ENCODE measurements around the gene SLC38A8. TPM values are rescaled to one million over a fixed set of nuclear protein-coding genes. Genes with fewer than 3 reads are reported as not detected.

The SLC38A8 gene
- total and polyA plus RNA-seq, 4 donors, result 0.08 to 1.0 (median 0.32) TPM

- DNase-seq (ENCODE audit: low spot score), result no peak
- Histone ChIP-seq H3K27me3 (ENCODE audit: control insufficient read depth in 4 of 4, insufficient read depth in 4 of 4, low read length in 3 of 4) (no peaks in the 10 kb centered on the region), H3K36me3 (ENCODE audit: control insufficient read depth in 4 of 4, insufficient read depth in 3 of 4, low read depth in 1 of 4, low read length in 3 of 4) (peaks cover 3 to 28% (median 11%) of the 10 kb centered on the region in 4 donors), H3K4me1 (ENCODE audit: control insufficient read depth in 4 of 4, insufficient read depth in 4 of 4, low read length in 3 of 4) (no peaks in the 10 kb centered on the region), H3K9ac (ENCODE audit: low read depth in 1 of 2, low read length in 2 of 2) (no peak overlapping the region), H3K27ac (ENCODE audit: low read depth in 1 of 2, low read length in 2 of 2) (no peak overlapping the region), H3K4me3 (ENCODE audit: low read depth in 1 of 3, low read length in 3 of 3) (no peak overlapping the region), H3K9me3 (ENCODE audit: control insufficient read depth in 4 of 4, low read length in 3 of 4) (no peaks in the 10 kb centered on the region)
- TF ChIP-seq NR2F2 (IDR thresholded peaks at IDR 0.05) (no peak), JUND (IDR thresholded peaks at IDR 0.05) (no peak), SP1 (IDR thresholded peaks at IDR 0.05) (no peak), FOXA2 (IDR thresholded peaks at IDR 0.05) (no peak), REST (IDR thresholded peaks at IDR 0.05) (no peak), GABPA (IDR thresholded peaks at IDR 0.05 in 1 of 2, conservative IDR thresholded peaks at IDR 0.05 in 1 of 2) (no peak), YY1 (IDR thresholded peaks at IDR 0.05) (no peak), RXRA (IDR thresholded peaks at IDR 0.05) (no peak), HNF4A (conservative IDR thresholded peaks at IDR 0.05) (no peak), RAD21 (IDR thresholded peaks at IDR 0.05) (no peak), FOXA1 (IDR thresholded peaks at IDR 0.05) (no peak), HNF4G (IDR thresholded peaks at IDR 0.05) (no peak)
- TF ChIP-seq, protein P1, sequence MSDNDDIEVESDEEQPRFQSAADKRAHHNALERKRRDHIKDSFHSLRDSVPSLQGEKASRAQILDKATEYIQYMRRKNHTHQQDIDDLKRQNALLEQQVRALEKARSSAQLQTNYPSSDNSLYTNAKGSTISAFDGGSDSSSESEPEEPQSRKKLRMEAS (IDR thresholded peaks at IDR 0.05), result no peak
- WGBS, result 96% methylated on average over 13 of the region's 13 CpGs
Observed at GRCh38 chr16:84048871-84049270, 6.3 kb upstream of the SLC38A8 start.

DNA sequence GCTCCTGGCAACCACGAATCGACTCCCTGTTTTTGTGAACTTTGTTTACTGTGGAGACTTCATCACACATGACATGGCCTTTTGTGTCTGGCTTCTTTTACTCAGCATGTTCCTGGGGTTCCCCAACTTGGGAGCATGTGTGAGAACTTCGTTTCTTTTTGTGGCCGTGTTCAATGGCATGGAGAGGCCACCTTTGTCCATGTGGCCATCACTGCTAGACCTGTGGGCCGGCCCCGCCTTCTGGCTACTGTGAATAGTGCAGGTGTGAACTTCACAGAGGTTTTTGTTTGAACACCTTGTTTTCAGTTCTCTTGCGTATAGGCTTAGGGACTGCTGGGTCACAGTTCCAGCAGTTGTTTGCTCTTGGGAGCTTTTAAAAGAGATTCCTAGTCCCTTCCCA is 5.7 kb upstream of the SLC38A8 start:
- WGBS, result 71% methylated on average over 7 of the region's 7 CpGs
- Histone ChIP-seq H3K36me3 (ENCODE audit: control insufficient read depth in 4 of 4, insufficient read depth in 3 of 4, low read depth in 1 of 4, low read length in 3 of 4) (peaks cover 2 to 22% (median 7%) of the 10 kb centered on the region in 4 donors), H3K9me3 (ENCODE audit: control insufficient read depth in 4 of 4, low read length in 3 of 4) (no peaks in the 10 kb centered on the region), H3K9ac (ENCODE audit: low read depth in 1 of 2, low read length in 2 of 2) (no peak overlapping the region), H3K27ac (ENCODE audit: low read depth in 1 of 2, low read length in 2 of 2) (no peak overlapping the region), H3K27me3 (ENCODE audit: control insufficient read depth in 4 of 4, insufficient read depth in 4 of 4, low read length in 3 of 4) (no peaks in the 10 kb centered on the region), H3K4me1 (ENCODE audit: control insufficient read depth in 4 of 4, insufficient read depth in 4 of 4, low read length in 3 of 4) (no peaks in the 10 kb centered on the region), H3K4me3 (ENCODE audit: low read depth in 1 of 3, low read length in 3 of 3) (no peak overlapping the region)
- TF ChIP-seq FOXA2 (IDR thresholded peaks at IDR 0.05) (no peak), CTCF (IDR thresholded peaks at IDR 0.05; ENCODE audit: low read depth, low read length, missing input control) (peak; percentile 11), RXRA (IDR thresholded peaks at IDR 0.05) (no peak), HNF4G (IDR thresholded peaks at IDR 0.05) (no peak), RAD21 (IDR thresholded peaks at IDR 0.05) (peak in 1 of 2 donors; percentile 24)
- DNase-seq (ENCODE audit: low spot score), result no peak

DNA sequence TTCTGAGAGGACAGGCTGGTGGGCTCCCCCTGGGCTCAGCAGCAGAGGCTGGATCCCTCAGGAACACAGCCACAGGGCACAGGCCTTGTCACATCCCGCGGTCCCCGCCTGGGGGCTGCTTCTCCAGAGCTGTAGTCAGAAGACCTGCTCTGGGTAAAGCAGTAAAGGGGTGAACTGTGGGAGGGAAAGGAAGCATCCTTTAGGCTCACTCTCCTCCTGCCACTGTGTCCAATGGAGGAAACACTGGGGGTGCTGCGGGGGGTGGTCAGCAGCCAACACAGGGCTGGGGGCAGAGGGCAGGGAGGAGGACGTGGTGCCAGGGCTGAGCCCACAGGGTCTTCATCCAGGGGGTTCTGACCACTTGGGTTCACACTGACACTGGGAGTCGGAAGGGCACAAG is 5.0 kb upstream of the SLC38A8 start:
- Histone ChIP-seq H3K9me3 (ENCODE audit: control insufficient read depth in 4 of 4, low read length in 3 of 4) (no peaks in the 10 kb centered on the region), H3K27ac (ENCODE audit: low read depth in 1 of 2, low read length in 2 of 2) (no peak overlapping the region), H3K9ac (ENCODE audit: low read depth in 1 of 2, low read length in 2 of 2) (no peak overlapping the region), H3K4me3 (ENCODE audit: low read depth in 1 of 3, low read length in 3 of 3) (no peak overlapping the region), H3K27me3 (ENCODE audit: control insufficient read depth in 4 of 4, insufficient read depth in 4 of 4, low read length in 3 of 4) (no peaks in the 10 kb centered on the region), H3K4me1 (ENCODE audit: control insufficient read depth in 4 of 4, insufficient read depth in 4 of 4, low read length in 3 of 4) (no peaks in the 10 kb centered on the region), H3K36me3 (ENCODE audit: control insufficient read depth in 4 of 4, insufficient read depth in 3 of 4, low read depth in 1 of 4, low read length in 3 of 4) (peaks cover 1 to 17% (median 6%) of the 10 kb centered on the region in 4 donors)
- TF ChIP-seq RAD21 (IDR thresholded peaks at IDR 0.05), result no peak
- no peak for TF ChIP-seq HNF4A (conservative IDR thresholded peaks at IDR 0.05)
- TF ChIP-seq EGR1 (IDR thresholded peaks at IDR 0.05; ENCODE audit: low read depth in 2 of 2), result no peak
- TF ChIP-seq TAF1 (conservative IDR thresholded peaks at IDR 0.05), result no peak
- TF ChIP-seq, protein P1 (IDR thresholded peaks at IDR 0.05), result no peak
- WGBS, result 96% methylated on average over 6 of the region's 6 CpGs
- DNase-seq (ENCODE audit: low spot score), result no peak

All from liver (tissue), 9 donors.